K562 (cell line): ENCODE results near the gene MT1X. TPM values are rescaled to one million over a fixed set of nuclear protein-coding genes. Genes with fewer than 3 reads are reported as not detected.

Experiments used
- ATAC-seq: fragments of 200-7000 bp; cut with Tn5 transposase; 3 replicates; pipeline ENCODE4 v1.9.1; 2020; ENCODE audit warnings: moderate library complexity
- BruUV-seq: library from RNA; stranded (reverse); fragments of 400-500 nt; replicated peaks from 2 replicates; lab custom pipeline; 2021; lab: Mats Ljungman, UMichigan
- CTCF ChIA-PET: fragments of 300-600 bp; formaldehyde crosslinking; extraction: SDS; loops from one replicate; lab custom pipeline; 2021; ENCODE audit warnings: low intra/inter-chr PET ratio; lab: Yijun Ruan, JAX
- POLR2A ChIA-PET: fragments of 300-600, 350-650 bp; sonication (Branson Sonifier 250); formaldehyde crosslinking; extraction: SDS; loops from one replicate; lab custom pipeline; 2021; ENCODE audit warnings: antibody characterized with exemption, inconsistent platforms; lab: Yijun Ruan, JAX
- DNase-seq, 4 experiments: peaks; one replicate each; pipeline versions ENCODE4 v3.0.0 to v3.0.0-alpha.2; 2011 to 2018; ENCODE audit warnings: low spot score in 3 of 4, mixed read lengths in 3 of 4; ENCODE audit errors: extremely low read depth in 1 of 4
- FAIRE-seq: peaks from 2 replicates; lab custom pipeline; 2011; peaks lifted over from hg19 to GRCh38; lab: Jason Lieb, UNC
- H2AFZ ChIP-seq: 2 replicates; pipeline ENCODE4 v1.6.0; 2011; ENCODE audit warnings: low read depth, low read length, control low read depth, inconsistent platforms
- H3K27ac ChIP-seq: fragments of 200-600 bp; 3 replicates; pipeline ENCODE4 v1.8.0; 2011; ENCODE audit warnings: low read depth, mild to moderate bottlenecking, control low read depth, inconsistent platforms, low read length, moderate library complexity, mixed read lengths; ENCODE audit errors: extremely low read depth
- H3K27me3 ChIP-seq, 2 experiments: fragments of 300-600 bp in 1 of 2; 2 replicates in 1 of 2; 3 replicates in 1 of 2; pipeline versions ENCODE4 v1.6.0 to v1.8.0; 2011; ENCODE audit warnings: inconsistent platforms in 2 of 2, low read length in 2 of 2, mild to moderate bottlenecking in 1 of 2, mixed read lengths in 1 of 2, moderate library complexity in 1 of 2; ENCODE audit not compliant: control insufficient read depth in 2 of 2, insufficient read depth in 2 of 2
- H3K36me3 ChIP-seq: fragments of 300-600 bp; 3 replicates; pipeline ENCODE4 v1.8.0; 2011; ENCODE audit warnings: mild to moderate bottlenecking, low read length, inconsistent platforms; ENCODE audit not compliant: control insufficient read depth, insufficient read depth
- H3K4me1 ChIP-seq, 2 experiments: fragments of 200-600 bp in 1 of 2; replicated peaks in 1 of 2; 2 replicates in 1 of 2; 3 replicates in 1 of 2; pipeline versions ENCODE4 v1.5.1 to v1.8.0; 2011; ENCODE audit warnings: inconsistent platforms in 2 of 2, low read length in 2 of 2, mild to moderate bottlenecking in 1 of 2, mixed read lengths in 1 of 2, moderate library complexity in 1 of 2; ENCODE audit not compliant: control insufficient read depth in 2 of 2, insufficient read depth in 2 of 2
- H3K4me2 ChIP-seq: 2 replicates; pipeline ENCODE4 v1.6.1; 2011; ENCODE audit warnings: low read length, control low read depth, inconsistent platforms, mixed read lengths; ENCODE audit not compliant: insufficient read depth
- H3K4me3 ChIP-seq: fragments of 200-600 bp; sonication (generic), shearing (Covaris generic); 2 replicates; pipeline ENCODE4 v1.5.1; 2016; ENCODE audit warnings: control low read depth, inconsistent platforms
- H3K79me2 ChIP-seq: fragments of 200-600 bp; 3 replicates; pipeline ENCODE4 v1.8.0; 2011; ENCODE audit warnings: low read length, inconsistent platforms; ENCODE audit not compliant: control insufficient read depth, insufficient read depth
- H3K9ac ChIP-seq, 2 experiments: 2 replicates each; pipeline versions ENCODE4 v1.6.0 to v1.6.1; 2011; ENCODE audit warnings: low read depth in 2 of 2, low read length in 2 of 2, control low read depth in 1 of 2, inconsistent platforms in 1 of 2, mild to moderate bottlenecking in 1 of 2, mixed read lengths in 1 of 2; ENCODE audit not compliant: insufficient read depth in 1 of 2
- H3K9me1 ChIP-seq: one replicate; pipeline ENCODE4 v1.6.0; 2011; ENCODE audit warnings: inconsistent platforms, mild to moderate bottlenecking, low read length, moderate library complexity; ENCODE audit not compliant: control insufficient read depth, insufficient read depth
- H3K9me3 ChIP-seq: replicated peaks from 2 replicates; pipeline ENCODE4 v1.5.1; 2011; ENCODE audit warnings: low read depth, low read length, inconsistent platforms; ENCODE audit not compliant: control insufficient read depth, insufficient read depth
- H4K20me1 ChIP-seq: replicated peaks from 2 replicates; pipeline ENCODE4 v1.6.1; 2011; ENCODE audit warnings: low read length, inconsistent platforms, mixed read lengths; ENCODE audit not compliant: control insufficient read depth, insufficient read depth
- ARID1B ChIP-seq: fragments of 450-650 bp; IDR thresholded peaks from 2 replicates; pipeline ENCODE4 v1.6.1; 2016; ENCODE audit warnings: antibody characterized with exemption, mild to moderate bottlenecking, inconsistent platforms
- CEBPG ChIP-seq, 3 experiments: fragments of 200-800 bp in 1 of 3; sonication (Bioruptor generic) in 1 of 3; sonication (generic) in 1 of 3; formaldehyde crosslinking in 1 of 3; IDR thresholded peaks in 2 of 3; conservative IDR thresholded peaks in 1 of 3; 2 replicates each; pipeline versions ENCODE4 v1.6.1 to v1.8.0; 2016 to 2022; ENCODE audit warnings: missing compliant biosample characterization in 2 of 3, missing genetic modification characterization in 2 of 3, mild to moderate bottlenecking in 1 of 3, missing genetic modification reagents in 1 of 3
- DEAF1 ChIP-seq: fragments of 450-650 bp; formaldehyde crosslinking; IDR thresholded peaks from 2 replicates; pipeline ENCODE4 v1.4.0; 2020; ENCODE audit warnings: mild to moderate bottlenecking, moderate library complexity
- HINFP ChIP-seq: fragments of 450-650 bp; conservative IDR thresholded peaks from 2 replicates; pipeline ENCODE4 v1.6.1; 2016; ENCODE audit warnings: missing genetic modification characterization, low read depth, mild to moderate bottlenecking, control low read depth, missing compliant biosample characterization
- KDM2B ChIP-seq: fragments of 250-450 bp; sonication (Bioruptor Pico); IDR thresholded peaks from 2 replicates; pipeline ENCODE4 v1.8.0; 2021; ENCODE audit warnings: mild to moderate bottlenecking, moderate library complexity
- LEF1 ChIP-seq: fragments of 450-650 bp; IDR thresholded peaks from 2 replicates; pipeline ENCODE4 v1.6.1; 2016; ENCODE audit warnings: mild to moderate bottlenecking
- RAD21 ChIP-seq, 2 experiments: fragments of 250-450 bp in 1 of 2; fragments of 450-650 bp in 1 of 2; sonication (Bioruptor Pico) in 1 of 2; formaldehyde crosslinking in 1 of 2; IDR thresholded peaks in 1 of 2; conservative IDR thresholded peaks in 1 of 2; 2 replicates each; pipeline versions ENCODE4 v1.4.0 to v1.8.0; 2020 to 2022; ENCODE audit warnings: mild to moderate bottlenecking in 2 of 2, moderate library complexity in 1 of 2
- SMARCA4 ChIP-seq: fragments of 450-650 bp; IDR thresholded peaks from 2 replicates; pipeline ENCODE4 v1.6.1; 2016
- SMC3 ChIP-seq: conservative IDR thresholded peaks from 2 replicates; pipeline ENCODE4 v1.6.1; 2011; ENCODE audit warnings: low read depth, low read length, improper control_type of control experiment; ENCODE audit not compliant: insufficient read depth
- SPI1 ChIP-seq: IDR thresholded peaks from 2 replicates; pipeline ENCODE4 v1.6.1; 2011; ENCODE audit warnings: low read depth, low read length, control low read depth, borderline replicate concordance
- ZFP36 ChIP-seq: fragments of 150-350 bp; IDR thresholded peaks from 2 replicates; pipeline ENCODE4 v1.6.1; 2018; ENCODE audit warnings: low read length, low read depth; ENCODE audit not compliant: partially characterized antibody
- ZNF23 ChIP-seq: fragments of 250-450 bp; sonication (Bioruptor Pico); IDR thresholded peaks from 2 replicates; pipeline ENCODE4 v1.4.0; 2020; ENCODE audit warnings: mild to moderate bottlenecking
- WGBS: fragments of 100-300 bp; shearing (Covaris generic); methylation state at CpG from one replicate; pipeline ENCODE4 v1.1.6; 2016; ENCODE audit warnings: low coverage, mixed read lengths; ENCODE audit not compliant: insufficient coverage; ENCODE audit errors: missing lambda C conversion rate; 5-methylcytosine and 5-hydroxymethylcytosine counted together
- in situ Hi-C: fragments of 300-500 bp; cut with MboI; formaldehyde crosslinking; loops from 4 replicates; pipeline ENCODE4 v1.15.0; 2018; ENCODE audit warnings: inconsistent platforms, mixed read lengths
- intact Hi-C: fragments of 100-400 bp; cut with micrococcal nuclease; formaldehyde crosslinking; loops from 2 replicates; pipeline ENCODE4 v1.14.2; 2022
- polyA plus RNA-seq, 8 experiments: library from polyadenylated mRNA; depleted of rRNA in 4 of 8; stranded (reverse) in 5 of 8; unstranded in 3 of 8; fragments of >200 nt; fragmentation: Nextera tagmentation in 2 of 8; fragmentation: Illumina TruSeq in 1 of 8; extraction: Ambion mirVana in 2 of 8; extraction: Trizol in 1 of 8; gene quantifications; 2 replicates each; pipeline versions ENCODE4 v1.2.1 to v1.2.3, GENCODE V29; 2011 to 2014; ENCODE audit warnings: inconsistent platforms in 1 of 8, missing spikeins in 1 of 8
- total RNA-seq, 7 experiments: library from RNA; depleted of rRNA in 6 of 7; stranded (reverse); fragments of >200 nt in 6 of 7; fragmentation: Illumina TruSeq in 2 of 7; extraction: Trizol in 2 of 7; gene quantifications; 2 replicates each; pipeline versions ENCODE4 v1.2.1 to v1.2.3, GENCODE V29; 2011 to 2021; ENCODE audit warnings: low replicate concordance in 1 of 7
- TF ChIP-seq, protein P1 (sequence below): IDR thresholded peaks from 2 replicates; pipeline ENCODE4 v1.6.1; 2011; ENCODE audit warnings: borderline replicate concordance, low read depth, mild to moderate bottlenecking, moderate library complexity, low read length; ENCODE audit not compliant: insufficient read depth, poor library complexity, severe bottlenecking
- TF ChIP-seq, protein P2 (sequence below), 3 experiments: IDR thresholded peaks in 2 of 3; conservative IDR thresholded peaks in 1 of 3; 2 replicates each; pipeline ENCODE4 v1.5.1; 2011 to 2012; ENCODE audit warnings: low read length in 3 of 3, mild to moderate bottlenecking in 3 of 3, control low read depth in 2 of 3, improper control_type of control experiment in 1 of 3, inconsistent platforms in 1 of 3, low read depth in 1 of 3, mixed read lengths in 1 of 3, moderate library complexity in 1 of 3; ENCODE audit not compliant: insufficient read depth in 2 of 3

MT1X gene
- total and polyA plus RNA-seq, 9 of the 15 experiments (the other 6 are each of a cell fraction or from before 2014, with no cell fraction given), result 4.9 to 22.8 (median 8.7) TPM

DNA sequence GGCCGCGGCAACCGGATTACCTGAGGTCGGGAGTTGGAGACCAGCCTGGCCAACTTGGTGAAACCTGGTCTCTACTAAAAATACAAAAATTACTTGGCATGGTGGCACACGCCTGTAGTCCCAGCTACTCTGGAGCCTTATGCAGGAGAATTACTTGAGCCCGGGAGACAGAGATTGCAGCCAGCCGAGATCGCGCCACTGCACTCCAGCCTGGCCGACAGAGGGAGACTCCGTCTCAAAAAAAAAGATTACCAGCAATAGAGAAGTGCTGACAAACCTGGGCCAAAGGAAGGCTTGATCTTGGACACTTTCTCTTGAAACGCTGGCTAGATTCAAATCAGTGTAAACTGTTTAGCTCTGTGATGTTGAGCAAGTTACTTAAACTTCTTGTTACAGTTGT, 8.3 kb upstream of the MT1X start:
- peak in 1 of 4 experiments; percentile 51 for DNase-seq
- ChIA-PET POLR2A (no interaction called here), CTCF (interaction anchor here (0.8 to 1.9 kb wide), 4 partner anchors 28 to 160 kb away, joined by 3 to 17 read pairs (median 8); no protein-coding TSS in a partner anchor)
- Histone ChIP-seq H3K9me3 (no peaks in the 10 kb centered on the region), H3K9ac (no peak overlapping the region), H3K36me3 (no peaks in the 10 kb centered on the region), H2AFZ (no peak overlapping the region), H3K27me3 (peaks cover 33 to 54% of the 10 kb centered on the region in 2 experiments), H3K79me2 (no peaks in the 10 kb centered on the region), H3K4me3 (no peak overlapping the region), H3K9me1 (no peaks in the 10 kb centered on the region), H4K20me1 (peaks cover 7% of the 10 kb centered on the region; the same call in 1 of the 2 replicates), H3K4me2 (no peak overlapping the region), H3K4me1 (peaks cover 0 to 11% of the 10 kb centered on the region in 2 experiments; a peak in 1 of 5 replicates), H3K27ac (no peak overlapping the region)
- ATAC-seq, result peak; percentile 87
- BruUV-seq, result no TSS peak
- FAIRE-seq, result peak; percentile 32
- intact Hi-C loops, result loop anchor here (1.0 kb wide), 1 partner anchor 28 kb away; no protein-coding TSS in a partner anchor
- 24% methylated on average over 12 of the region's 12 CpGs for WGBS
- in situ Hi-C loops, result no loop called here
- TF ChIP-seq ARID1B, result no peak
- TF ChIP-seq SMC3, result peak; percentile 68
- TF ChIP-seq LEF1, result no peak
- TF ChIP-seq RAD21 (CRISPR knock-in tag; conservative IDR thresholded peaks at IDR 0.05 in 1 of 2, IDR thresholded peaks at IDR 0.05 in 1 of 2), result peak; percentile 60 to 76
- TF ChIP-seq SMARCA4, result no peak
- peak; percentile 34; the same call in 1 of the 2 replicates for TF ChIP-seq DEAF1 (CRISPR knock-in tag)
- TF ChIP-seq, protein P1, sequence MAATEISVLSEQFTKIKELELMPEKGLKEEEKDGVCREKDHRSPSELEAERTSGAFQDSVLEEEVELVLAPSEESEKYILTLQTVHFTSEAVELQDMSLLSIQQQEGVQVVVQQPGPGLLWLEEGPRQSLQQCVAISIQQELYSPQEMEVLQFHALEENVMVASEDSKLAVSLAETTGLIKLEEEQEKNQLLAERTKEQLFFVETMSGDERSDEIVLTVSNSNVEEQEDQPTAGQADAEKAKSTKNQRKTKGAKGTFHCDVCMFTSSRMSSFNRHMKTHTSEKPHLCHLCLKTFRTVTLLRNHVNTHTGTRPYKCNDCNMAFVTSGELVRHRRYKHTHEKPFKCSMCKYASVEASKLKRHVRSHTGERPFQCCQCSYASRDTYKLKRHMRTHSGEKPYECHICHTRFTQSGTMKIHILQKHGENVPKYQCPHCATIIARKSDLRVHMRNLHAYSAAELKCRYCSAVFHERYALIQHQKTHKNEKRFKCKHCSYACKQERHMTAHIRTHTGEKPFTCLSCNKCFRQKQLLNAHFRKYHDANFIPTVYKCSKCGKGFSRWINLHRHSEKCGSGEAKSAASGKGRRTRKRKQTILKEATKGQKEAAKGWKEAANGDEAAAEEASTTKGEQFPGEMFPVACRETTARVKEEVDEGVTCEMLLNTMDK, result peak; percentile 52
- no peak for TF ChIP-seq HINFP (tag)
- TF ChIP-seq CEBPG (CRISPR knock-in tag; IDR thresholded peaks at IDR 0.05), result no peak
- TF ChIP-seq CEBPG (tag; conservative IDR thresholded peaks at IDR 0.05 in 1 of 2, IDR thresholded peaks at IDR 0.05 in 1 of 2), result no peak
- peak; percentile 40 for TF ChIP-seq ZFP36
- TF ChIP-seq, protein P2, sequence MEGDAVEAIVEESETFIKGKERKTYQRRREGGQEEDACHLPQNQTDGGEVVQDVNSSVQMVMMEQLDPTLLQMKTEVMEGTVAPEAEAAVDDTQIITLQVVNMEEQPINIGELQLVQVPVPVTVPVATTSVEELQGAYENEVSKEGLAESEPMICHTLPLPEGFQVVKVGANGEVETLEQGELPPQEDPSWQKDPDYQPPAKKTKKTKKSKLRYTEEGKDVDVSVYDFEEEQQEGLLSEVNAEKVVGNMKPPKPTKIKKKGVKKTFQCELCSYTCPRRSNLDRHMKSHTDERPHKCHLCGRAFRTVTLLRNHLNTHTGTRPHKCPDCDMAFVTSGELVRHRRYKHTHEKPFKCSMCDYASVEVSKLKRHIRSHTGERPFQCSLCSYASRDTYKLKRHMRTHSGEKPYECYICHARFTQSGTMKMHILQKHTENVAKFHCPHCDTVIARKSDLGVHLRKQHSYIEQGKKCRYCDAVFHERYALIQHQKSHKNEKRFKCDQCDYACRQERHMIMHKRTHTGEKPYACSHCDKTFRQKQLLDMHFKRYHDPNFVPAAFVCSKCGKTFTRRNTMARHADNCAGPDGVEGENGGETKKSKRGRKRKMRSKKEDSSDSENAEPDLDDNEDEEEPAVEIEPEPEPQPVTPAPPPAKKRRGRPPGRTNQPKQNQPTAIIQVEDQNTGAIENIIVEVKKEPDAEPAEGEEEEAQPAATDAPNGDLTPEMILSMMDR (IDR thresholded peaks at IDR 0.05 in 2 of 3, conservative IDR thresholded peaks at IDR 0.05 in 1 of 3; ENCODE audit: insufficient read depth in 2 of 3, low read depth in 1 of 3, low read length in 3 of 3), result peak; percentile 70 to 73 (median 73)
- no peak for TF ChIP-seq KDM2B (CRISPR knock-in tag)
- no peak for TF ChIP-seq ZNF23 (CRISPR knock-in tag)
- TF ChIP-seq SPI1, result peak; percentile 56; the same call in 1 of the 2 replicates
